MM.1S (cell line): ENCODE data around the gene ODF4.

Experiments
- DNase-seq: peaks from one replicate; pipeline ENCODE4 v3.0.0-alpha.2; 2015
- H2AFZ ChIP-seq: fragments of 300-600 bp; sonication (generic); 2 replicates; pipeline ENCODE4 v1.6.0; 2016; ENCODE audit warnings: antibody characterized with exemption, low read length
- H3F3A ChIP-seq: fragments of 300-600 bp; sonication (generic); 2 replicates; pipeline ENCODE4 v1.6.1; 2016; ENCODE audit warnings: mild to moderate bottlenecking, antibody characterized with exemption, low read length, moderate library complexity, mixed read lengths; ENCODE audit not compliant: insufficient read depth
- H3K27ac ChIP-seq: fragments of 300-600 bp; sonication (generic); 2 replicates; pipeline ENCODE4 v1.5.1; 2016; ENCODE audit warnings: mild to moderate bottlenecking, low read length
- H3K27me3 ChIP-seq: fragments of 300-600 bp; sonication (generic); replicated peaks from 2 replicates; pipeline ENCODE4 v1.6.0; 2016; ENCODE audit warnings: low read length; ENCODE audit not compliant: insufficient read depth
- H3K36me3 ChIP-seq: fragments of 300-600 bp; sonication (generic); replicated peaks from 2 replicates; pipeline ENCODE4 v1.6.1; 2016; ENCODE audit warnings: mild to moderate bottlenecking, low read length, mixed read lengths; ENCODE audit not compliant: insufficient read depth
- H3K4me1 ChIP-seq: fragments of 300-600 bp; sonication (generic); 2 replicates; pipeline ENCODE4 v1.6.1; 2016; ENCODE audit warnings: low read length, mixed read lengths
- H3K4me2 ChIP-seq: fragments of 300-600 bp; sonication (generic); 2 replicates; pipeline ENCODE4 v1.6.0; 2016; ENCODE audit warnings: low read depth, low read length
- H3K4me3 ChIP-seq: fragments of 300-600 bp; sonication (generic); 2 replicates; pipeline ENCODE4 v1.5.1; 2016; ENCODE audit warnings: low read length, mixed read lengths
- H3K79me2 ChIP-seq: fragments of 300-600 bp; sonication (generic); 2 replicates; pipeline ENCODE4 v1.6.1; 2016; ENCODE audit warnings: mixed run types, low read length, mixed read lengths
- H3K9ac ChIP-seq: fragments of 300-600 bp; sonication (generic); 2 replicates; pipeline ENCODE4 v1.6.1; 2016; ENCODE audit warnings: low read length, mixed read lengths
- H3K9me2 ChIP-seq: fragments of 300-600 bp; sonication (generic); replicated peaks from 2 replicates; pipeline ENCODE4 v1.6.1; 2016; ENCODE audit warnings: mild to moderate bottlenecking, low read length, mixed read lengths; ENCODE audit not compliant: insufficient read depth
- H3K9me3 ChIP-seq: fragments of 300-600 bp; sonication (generic); replicated peaks from 2 replicates; pipeline ENCODE4 v1.6.1; 2016; ENCODE audit warnings: mild to moderate bottlenecking, low read length, mixed read lengths; ENCODE audit not compliant: insufficient read depth
- H4K20me1 ChIP-seq: fragments of 300-600 bp; sonication (generic); 2 replicates; pipeline ENCODE4 v1.6.1; 2016; ENCODE audit warnings: mild to moderate bottlenecking, low read length, moderate library complexity, mixed read lengths; ENCODE audit not compliant: insufficient read depth
- EZH2 ChIP-seq: fragments of 300-600 bp; sonication (generic); optimal IDR thresholded peaks from 2 replicates; pipeline ENCODE3; 2017; ENCODE audit warnings: low read depth, mild to moderate bottlenecking, antibody characterized with exemption, low read length, mixed read lengths
- EZH2phosphoT487 ChIP-seq: fragments of 300-600 bp; sonication (generic); IDR thresholded peaks from 2 replicates; pipeline ENCODE4 v1.6.1; 2018; ENCODE audit warnings: antibody characterized with exemption, low read length
- TF ChIP-seq, protein P1 (sequence below): fragments of 300-600 bp; sonication (generic); IDR thresholded peaks from 2 replicates; pipeline ENCODE4 v1.5.1; 2016; ENCODE audit warnings: antibody characterized with exemption, low read length, mixed read lengths

The ODF4 gene

DNA sequence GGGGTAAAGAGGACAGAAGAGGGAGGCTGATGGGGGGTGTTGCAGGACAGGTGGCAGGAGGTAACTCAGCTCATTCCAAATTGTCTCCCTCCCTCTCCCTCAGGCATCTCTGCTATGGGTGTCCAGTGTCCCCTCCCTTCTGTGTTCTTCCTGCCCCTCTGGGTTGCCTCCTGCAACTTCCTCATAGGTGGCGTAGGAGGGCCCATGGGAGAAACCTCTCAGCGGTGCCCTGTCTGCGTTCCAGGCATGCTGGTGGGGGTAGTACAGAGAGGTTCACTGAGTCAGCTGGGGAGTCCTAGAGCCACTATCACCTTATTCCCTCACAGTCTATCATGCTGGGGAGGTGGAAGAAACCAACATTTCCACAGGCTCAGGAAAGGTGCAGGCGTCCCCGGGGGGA lies 14.7 kb upstream of the ODF4 start:
- H3K9me2 ChIP-seq: no peaks in the 10 kb centered on the region
- no peaks in the 10 kb centered on the region for H3K79me2 ChIP-seq
- H2AFZ ChIP-seq: no peak overlapping the region
- H3K9me3 ChIP-seq: no peaks in the 10 kb centered on the region
- no peak overlapping the region for H3K9ac ChIP-seq
- H3K27ac ChIP-seq: no peak overlapping the region
- H4K20me1 ChIP-seq: no peaks in the 10 kb centered on the region
- no peaks in the 10 kb centered on the region for H3F3A ChIP-seq
- no peak for DNase-seq
- H3K27me3 ChIP-seq: peaks cover 36% of the 10 kb centered on the region
- H3K36me3 ChIP-seq: no peaks in the 10 kb centered on the region
- TF ChIP-seq EZH2 (no peak), EZH2phosphoT487 (no peak)
- TF ChIP-seq, protein P1, sequence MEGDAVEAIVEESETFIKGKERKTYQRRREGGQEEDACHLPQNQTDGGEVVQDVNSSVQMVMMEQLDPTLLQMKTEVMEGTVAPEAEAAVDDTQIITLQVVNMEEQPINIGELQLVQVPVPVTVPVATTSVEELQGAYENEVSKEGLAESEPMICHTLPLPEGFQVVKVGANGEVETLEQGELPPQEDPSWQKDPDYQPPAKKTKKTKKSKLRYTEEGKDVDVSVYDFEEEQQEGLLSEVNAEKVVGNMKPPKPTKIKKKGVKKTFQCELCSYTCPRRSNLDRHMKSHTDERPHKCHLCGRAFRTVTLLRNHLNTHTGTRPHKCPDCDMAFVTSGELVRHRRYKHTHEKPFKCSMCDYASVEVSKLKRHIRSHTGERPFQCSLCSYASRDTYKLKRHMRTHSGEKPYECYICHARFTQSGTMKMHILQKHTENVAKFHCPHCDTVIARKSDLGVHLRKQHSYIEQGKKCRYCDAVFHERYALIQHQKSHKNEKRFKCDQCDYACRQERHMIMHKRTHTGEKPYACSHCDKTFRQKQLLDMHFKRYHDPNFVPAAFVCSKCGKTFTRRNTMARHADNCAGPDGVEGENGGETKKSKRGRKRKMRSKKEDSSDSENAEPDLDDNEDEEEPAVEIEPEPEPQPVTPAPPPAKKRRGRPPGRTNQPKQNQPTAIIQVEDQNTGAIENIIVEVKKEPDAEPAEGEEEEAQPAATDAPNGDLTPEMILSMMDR: no peak
- no peak overlapping the region for H3K4me3 ChIP-seq
- no peaks in the 10 kb centered on the region; the same call in 1 of the 2 replicates for H3K4me1 ChIP-seq
- H3K4me2 ChIP-seq: no peak overlapping the region

- H3K9me2 ChIP-seq: no peaks in the 10 kb centered on the region
- no peak for DNase-seq
- peak overlapping the region; percentile 35 for H3K4me3 ChIP-seq
- H4K20me1 ChIP-seq: no peaks in the 10 kb centered on the region
- TF ChIP-seq EZH2phosphoT487: no peak
- peak; percentile 30 for TF ChIP-seq EZH2
- H3K4me2 ChIP-seq: peak overlapping the region; percentile 61
- no peaks in the 10 kb centered on the region; the same call in 1 of the 2 replicates for H3K4me1 ChIP-seq
- peak overlapping the region; percentile 70 for H2AFZ ChIP-seq
- no peaks in the 10 kb centered on the region for H3K79me2 ChIP-seq
- H3K27ac ChIP-seq: no peak overlapping the region
- H3K9me3 ChIP-seq: no peaks in the 10 kb centered on the region
- H3K27me3 ChIP-seq: peaks cover 36% of the 10 kb centered on the region
- no peaks in the 10 kb centered on the region for H3K36me3 ChIP-seq
- no peaks in the 10 kb centered on the region for H3F3A ChIP-seq
- H3K9ac ChIP-seq: no peak overlapping the region
These were observed 12.9 kb upstream of the ODF4 start for GRCh38 chr17:8326511-8327302.

DNA sequence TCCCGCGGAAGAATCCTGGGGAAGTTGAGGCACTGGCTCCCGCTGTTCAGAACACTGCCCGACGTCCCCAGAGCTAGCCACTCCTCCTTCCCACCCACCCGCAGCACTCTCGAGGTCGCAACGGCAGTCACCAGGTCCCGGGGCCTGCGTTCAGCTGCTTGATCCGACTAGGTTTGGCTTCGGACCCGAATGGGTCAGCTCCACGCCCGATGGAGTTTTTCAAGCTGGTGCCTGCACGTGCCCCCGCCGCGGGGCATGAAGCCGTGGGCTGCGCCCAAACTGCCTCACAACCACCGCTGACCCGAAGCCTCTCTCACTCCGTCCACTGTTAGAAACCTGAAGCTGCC lies 12.4 kb upstream of the ODF4 start:
- Histone ChIP-seq H3K9ac (no peak overlapping the region), H3K4me2 (peak overlapping the region; percentile 61), H3K27me3 (peaks cover 36% of the 10 kb centered on the region), H2AFZ (peak overlapping the region; percentile 70), H3F3A (no peaks in the 10 kb centered on the region), H3K9me2 (no peaks in the 10 kb centered on the region), H3K4me1 (no peaks in the 10 kb centered on the region; the same call in 1 of the 2 replicates), H3K36me3 (no peaks in the 10 kb centered on the region), H3K79me2 (no peaks in the 10 kb centered on the region), H3K4me3 (peak overlapping the region; percentile 35), H4K20me1 (no peaks in the 10 kb centered on the region), H3K9me3 (no peaks in the 10 kb centered on the region), H3K27ac (no peak overlapping the region)
- DNase-seq: no peak
- TF ChIP-seq, protein P1: no peak
- TF ChIP-seq EZH2 (no peak), EZH2phosphoT487 (no peak)

- H3K27ac ChIP-seq: no peak overlapping the region
- H3K4me3 ChIP-seq: no peak overlapping the region
- no peaks in the 10 kb centered on the region for H3K36me3 ChIP-seq
- peaks cover 8% of the 10 kb centered on the region for H3K27me3 ChIP-seq
- no peak overlapping the region for H3K9ac ChIP-seq
- H3K9me2 ChIP-seq: no peaks in the 10 kb centered on the region
- no peaks in the 10 kb centered on the region for H3F3A ChIP-seq
- H2AFZ ChIP-seq: no peak overlapping the region
- no peaks in the 10 kb centered on the region for H4K20me1 ChIP-seq
- no peak for DNase-seq
- no peaks in the 10 kb centered on the region for H3K4me1 ChIP-seq
- H3K79me2 ChIP-seq: no peaks in the 10 kb centered on the region
- TF ChIP-seq EZH2 (no peak), EZH2phosphoT487 (no peak)
- TF ChIP-seq, protein P1: no peak
- H3K9me3 ChIP-seq: no peaks in the 10 kb centered on the region
- no peak overlapping the region for H3K4me2 ChIP-seq
These were observed 7.5 kb upstream of the ODF4 start for GRCh38 chr17:8332128-8332527.
